Neural progenitor cell (in vitro differentiated cells): ENCODE measurements around the gene MROH9. TPM values are rescaled to one million over a fixed set of nuclear protein-coding genes. Genes with fewer than 3 reads are reported as not detected.
"Not testable (repeated sequence)": the region's sequence is repeated elsewhere in the genome, so short reads cannot be mapped to it uniquely, and the experiment has no call there.

Experiments used
- DNase-seq: peaks from one replicate; pipeline ENCODE4 v3.0.0-alpha.2; 2016; ENCODE audit warnings: low spot score
- H2AFZ ChIP-seq: fragments of 200-600 bp; sonication (generic); replicated peaks from 2 replicates; pipeline ENCODE4 v1.6.1; 2016; ENCODE audit warnings: antibody characterized with exemption
- H3F3A ChIP-seq: fragments of 200-600 bp; sonication (generic); 2 replicates; pipeline ENCODE4 v1.6.1; 2016; ENCODE audit warnings: antibody characterized with exemption, low read depth
- H3K27ac ChIP-seq: fragments of 200-600 bp; sonication (generic); 2 replicates; pipeline ENCODE4 v1.5.1; 2016; ENCODE audit warnings: mild to moderate bottlenecking
- H3K27me3 ChIP-seq: fragments of 200-600 bp; sonication (generic); 2 replicates; pipeline ENCODE4 v1.6.1; 2016; ENCODE audit warnings: mild to moderate bottlenecking, moderate library complexity
- H3K36me3 ChIP-seq: fragments of 200-600 bp; sonication (generic); 2 replicates; pipeline ENCODE4 v1.5.1; 2016
- H3K4me1 ChIP-seq: fragments of 200-600 bp; sonication (generic); 2 replicates; pipeline ENCODE4 v1.6.1; 2016; ENCODE audit warnings: mixed run types
- H3K4me2 ChIP-seq: fragments of 200-600 bp; sonication (generic); 2 replicates; pipeline ENCODE4 v1.6.1; 2016
- H3K4me3 ChIP-seq: fragments of 200-600 bp; sonication (generic); 2 replicates; pipeline ENCODE4 v1.5.1; 2016
- H3K79me2 ChIP-seq: fragments of 200-600 bp; sonication (generic); 2 replicates; pipeline ENCODE4 v1.6.1; 2016; ENCODE audit warnings: low read depth
- H3K9ac ChIP-seq: fragments of 200-600 bp; sonication (generic); 2 replicates; pipeline ENCODE4 v1.6.1; 2016
- H3K9me3 ChIP-seq: fragments of 200-600 bp; sonication (generic); 2 replicates; pipeline ENCODE4 v1.5.1; 2016; ENCODE audit warnings: low read depth
- H4K20me1 ChIP-seq: fragments of 200-600 bp; sonication (generic); 2 replicates; pipeline ENCODE4 v1.6.1; 2016; ENCODE audit warnings: low read depth
- H3K27ac Mint-ChIP-seq: 3 replicates; pipeline ENCODE4 v1.8.0; 2021; ENCODE audit warnings: mixed read lengths
- H3K27me3 Mint-ChIP-seq: 2 replicates; pipeline ENCODE4 v1.8.0; 2022; ENCODE audit warnings: low read depth, mild to moderate bottlenecking, inconsistent platforms, moderate library complexity, mixed read lengths; ENCODE audit not compliant: insufficient read depth
- H3K36me3 Mint-ChIP-seq: 3 replicates; pipeline ENCODE4 v1.8.0; 2021; ENCODE audit warnings: mixed read lengths
- H3K4me1 Mint-ChIP-seq: 3 replicates; pipeline ENCODE4 v1.8.0; 2021; ENCODE audit warnings: mixed read lengths
- H3K4me3 Mint-ChIP-seq: 3 replicates; pipeline ENCODE4 v1.8.0; 2021; ENCODE audit warnings: mild to moderate bottlenecking, moderate library complexity, mixed read lengths
- H3K9me3 Mint-ChIP-seq: 3 replicates; pipeline ENCODE4 v1.8.0; 2020; ENCODE audit warnings: mixed read lengths
- EZH2 ChIP-seq: fragments of 200-600 bp; sonication (generic); IDR thresholded peaks from 2 replicates; pipeline ENCODE4 v1.6.1; 2017; ENCODE audit warnings: antibody characterized with exemption, mild to moderate bottlenecking, moderate library complexity
- EZH2phosphoT487 ChIP-seq: fragments of 200-600 bp; sonication (generic); IDR thresholded peaks from 2 replicates; pipeline ENCODE4 v1.6.1; 2017; ENCODE audit warnings: antibody characterized with exemption
- total RNA-seq: library from RNA; depleted of rRNA; stranded (reverse); fragments of >200 nt; gene quantifications from 2 replicates; pipeline ENCODE4 v1.2.3, GENCODE V29; 2015; ENCODE audit warnings: low replicate concordance
- TF ChIP-seq, protein P1 (sequence below): fragments of 200-600 bp; sonication (generic); IDR thresholded peaks from 2 replicates; pipeline ENCODE4 v1.5.1; 2017; ENCODE audit warnings: antibody characterized with exemption, mild to moderate bottlenecking

MROH9 gene
- total RNA-seq, 1 donor from 2014 or later: not detected

DNA sequence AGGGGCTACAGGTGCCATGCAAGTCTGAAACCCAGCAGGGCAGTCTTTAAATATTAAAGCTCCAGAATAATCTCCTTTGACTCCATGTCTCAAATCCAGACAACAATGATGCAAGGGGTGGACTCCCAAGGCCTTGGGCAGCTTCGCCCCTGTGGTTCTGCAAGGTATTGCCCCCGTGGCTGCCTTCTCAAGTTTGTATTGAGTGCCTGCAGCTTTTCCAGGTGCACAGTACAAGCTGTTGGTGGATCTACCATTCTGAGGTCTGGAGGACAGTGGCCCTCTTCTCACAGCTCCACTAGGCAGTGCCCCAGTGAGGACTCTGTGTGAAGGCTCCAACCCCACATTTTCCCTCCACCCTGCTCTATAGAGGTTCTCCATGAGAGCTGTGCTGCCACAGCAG is 3.7 kb upstream of the MROH9 start:
- no peaks in the 10 kb centered on the region for H3F3A ChIP-seq
- TF ChIP-seq EZH2 (no peak), EZH2phosphoT487 (no peak)
- TF ChIP-seq, protein P1, sequence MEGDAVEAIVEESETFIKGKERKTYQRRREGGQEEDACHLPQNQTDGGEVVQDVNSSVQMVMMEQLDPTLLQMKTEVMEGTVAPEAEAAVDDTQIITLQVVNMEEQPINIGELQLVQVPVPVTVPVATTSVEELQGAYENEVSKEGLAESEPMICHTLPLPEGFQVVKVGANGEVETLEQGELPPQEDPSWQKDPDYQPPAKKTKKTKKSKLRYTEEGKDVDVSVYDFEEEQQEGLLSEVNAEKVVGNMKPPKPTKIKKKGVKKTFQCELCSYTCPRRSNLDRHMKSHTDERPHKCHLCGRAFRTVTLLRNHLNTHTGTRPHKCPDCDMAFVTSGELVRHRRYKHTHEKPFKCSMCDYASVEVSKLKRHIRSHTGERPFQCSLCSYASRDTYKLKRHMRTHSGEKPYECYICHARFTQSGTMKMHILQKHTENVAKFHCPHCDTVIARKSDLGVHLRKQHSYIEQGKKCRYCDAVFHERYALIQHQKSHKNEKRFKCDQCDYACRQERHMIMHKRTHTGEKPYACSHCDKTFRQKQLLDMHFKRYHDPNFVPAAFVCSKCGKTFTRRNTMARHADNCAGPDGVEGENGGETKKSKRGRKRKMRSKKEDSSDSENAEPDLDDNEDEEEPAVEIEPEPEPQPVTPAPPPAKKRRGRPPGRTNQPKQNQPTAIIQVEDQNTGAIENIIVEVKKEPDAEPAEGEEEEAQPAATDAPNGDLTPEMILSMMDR: no peak
- Mint-ChIP-seq H3K27me3 (peaks cover 2% of the 10 kb centered on the region), H3K4me1 (no peaks in the 10 kb centered on the region), H3K36me3 (no peaks in the 10 kb centered on the region), H3K9me3 (peaks cover 1% of the 10 kb centered on the region), H3K27ac (no peak overlapping the region), H3K4me3 (no peak overlapping the region)
- H3K36me3 ChIP-seq: no peaks in the 10 kb centered on the region
- H3K9ac ChIP-seq: no peak overlapping the region
- H3K9me3 ChIP-seq: no peaks in the 10 kb centered on the region
- H3K4me1 ChIP-seq: no peaks in the 10 kb centered on the region
- no peak overlapping the region for H2AFZ ChIP-seq
- no peak overlapping the region for H3K4me2 ChIP-seq
- H3K79me2 ChIP-seq: no peaks in the 10 kb centered on the region
- H3K27me3 ChIP-seq: no peaks in the 10 kb centered on the region
- DNase-seq: no peak
- H3K27ac ChIP-seq: no peak overlapping the region
- no peak overlapping the region for H3K4me3 ChIP-seq
- H4K20me1 ChIP-seq: no peaks in the 10 kb centered on the region

- Histone ChIP-seq H3K9ac (no peak overlapping the region), H3K4me1 (no peaks in the 10 kb centered on the region), H3K4me3 (no peak overlapping the region), H3K9me3 (no peaks in the 10 kb centered on the region), H3K4me2 (no peak overlapping the region), H3F3A (no peaks in the 10 kb centered on the region), H2AFZ (no peak overlapping the region), H3K36me3 (no peaks in the 10 kb centered on the region), H3K27me3 (no peaks in the 10 kb centered on the region), H3K27ac (no peak overlapping the region), H3K79me2 (no peaks in the 10 kb centered on the region), H4K20me1 (no peaks in the 10 kb centered on the region)
- no peak overlapping the region for H3K4me3 Mint-ChIP-seq
- peaks cover 2% of the 10 kb centered on the region for H3K27me3 Mint-ChIP-seq
- H3K27ac Mint-ChIP-seq: no peak overlapping the region
- TF ChIP-seq, protein P1: no peak
- TF ChIP-seq EZH2phosphoT487 (no peak), EZH2 (no peak)
- no peaks in the 10 kb centered on the region for H3K4me1 Mint-ChIP-seq
- peaks cover 3% of the 10 kb centered on the region for H3K9me3 Mint-ChIP-seq
- H3K36me3 Mint-ChIP-seq: no peaks in the 10 kb centered on the region
- DNase-seq: no peak
These were observed 3.1 kb upstream of the MROH9 start for GRCh38 chr1:170932236-170932635.

GRCh38 chr1:170938281-170938680 is 2.9 kb downstream of the MROH9 start:
- no peak overlapping the region for H3K9ac ChIP-seq
- Mint-ChIP-seq H3K4me3 (no peak overlapping the region), H3K4me1 (no peaks in the 10 kb centered on the region), H3K27me3 (peaks cover 5% of the 10 kb centered on the region), H3K36me3 (no peaks in the 10 kb centered on the region), H3K9me3 (peaks cover 3% of the 10 kb centered on the region), H3K27ac (no peak overlapping the region)
- no peak for DNase-seq
- no peak overlapping the region for H2AFZ ChIP-seq
- H3K4me3 ChIP-seq: no peak overlapping the region
- no peak overlapping the region for H3K4me2 ChIP-seq
- no peaks in the 10 kb centered on the region for H4K20me1 ChIP-seq
- H3K27ac ChIP-seq: no peak overlapping the region
- H3K36me3 ChIP-seq: no peaks in the 10 kb centered on the region
- H3K9me3 ChIP-seq: no peaks in the 10 kb centered on the region
- no peaks in the 10 kb centered on the region for H3K27me3 ChIP-seq
- H3K79me2 ChIP-seq: no peaks in the 10 kb centered on the region
- TF ChIP-seq EZH2phosphoT487: no peak
- TF ChIP-seq, protein P1: no peak
- TF ChIP-seq EZH2: no peak
- H3K4me1 ChIP-seq: no peaks in the 10 kb centered on the region
- H3F3A ChIP-seq: no peaks in the 10 kb centered on the region

- Histone ChIP-seq H3K4me1 (no peaks in the 10 kb centered on the region), H3K4me2 (no peak overlapping the region), H3K4me3 (no peak overlapping the region), H3K36me3 (no peaks in the 10 kb centered on the region), H3K27ac (no peak overlapping the region), H3K9me3 (no peaks in the 10 kb centered on the region), H3K79me2 (no peaks in the 10 kb centered on the region), H2AFZ (no peak overlapping the region), H4K20me1 (no peaks in the 10 kb centered on the region), H3F3A (no peaks in the 10 kb centered on the region), H3K9ac (no peak overlapping the region), H3K27me3 (no peaks in the 10 kb centered on the region)
- TF ChIP-seq EZH2phosphoT487 (no peak), EZH2 (no peak)
- TF ChIP-seq, protein P1: no peak
- Mint-ChIP-seq H3K36me3 (no peaks in the 10 kb centered on the region), H3K27ac (no peak overlapping the region), H3K4me1 (no peaks in the 10 kb centered on the region), H3K9me3 (peaks cover 3% of the 10 kb centered on the region), H3K27me3 (peaks cover 5% of the 10 kb centered on the region), H3K4me3 (no peak overlapping the region)
- DNase-seq: no peak
These were observed 4.1 kb downstream of the MROH9 start for GRCh38 chr1:170939476-170939875.

GRCh38 chr1:170951744-170952143 is 16.4 kb downstream of the MROH9 start:
- not testable (repeated sequence) for H3K27ac Mint-ChIP-seq, H4K20me1 ChIP-seq

More at GRCh38 chr1:170951744-170952143, 16.4 kb downstream of the MROH9 start:
- not testable (repeated sequence) for H3K9me3 Mint-ChIP-seq, H3K4me3 ChIP-seq, H3K9me3 ChIP-seq, H3K27me3 Mint-ChIP-seq, H3K4me3 Mint-ChIP-seq, H3K9ac ChIP-seq, H3K4me1 Mint-ChIP-seq, H3K36me3 ChIP-seq, H3K27me3 ChIP-seq, H3K27ac ChIP-seq, H3K4me1 ChIP-seq, DNase-seq, H3K79me2 ChIP-seq, H3F3A ChIP-seq, H2AFZ ChIP-seq, H3K36me3 Mint-ChIP-seq, H3K4me2 ChIP-seq
